ENCODE data around the gene ZCCHC24. TPM values are rescaled to one million over a fixed set of nuclear protein-coding genes. Genes with fewer than 3 reads are reported as not detected.

ZCCHC24 gene
- total RNA-seq, 1 donor: 4.0 TPM

DNA sequence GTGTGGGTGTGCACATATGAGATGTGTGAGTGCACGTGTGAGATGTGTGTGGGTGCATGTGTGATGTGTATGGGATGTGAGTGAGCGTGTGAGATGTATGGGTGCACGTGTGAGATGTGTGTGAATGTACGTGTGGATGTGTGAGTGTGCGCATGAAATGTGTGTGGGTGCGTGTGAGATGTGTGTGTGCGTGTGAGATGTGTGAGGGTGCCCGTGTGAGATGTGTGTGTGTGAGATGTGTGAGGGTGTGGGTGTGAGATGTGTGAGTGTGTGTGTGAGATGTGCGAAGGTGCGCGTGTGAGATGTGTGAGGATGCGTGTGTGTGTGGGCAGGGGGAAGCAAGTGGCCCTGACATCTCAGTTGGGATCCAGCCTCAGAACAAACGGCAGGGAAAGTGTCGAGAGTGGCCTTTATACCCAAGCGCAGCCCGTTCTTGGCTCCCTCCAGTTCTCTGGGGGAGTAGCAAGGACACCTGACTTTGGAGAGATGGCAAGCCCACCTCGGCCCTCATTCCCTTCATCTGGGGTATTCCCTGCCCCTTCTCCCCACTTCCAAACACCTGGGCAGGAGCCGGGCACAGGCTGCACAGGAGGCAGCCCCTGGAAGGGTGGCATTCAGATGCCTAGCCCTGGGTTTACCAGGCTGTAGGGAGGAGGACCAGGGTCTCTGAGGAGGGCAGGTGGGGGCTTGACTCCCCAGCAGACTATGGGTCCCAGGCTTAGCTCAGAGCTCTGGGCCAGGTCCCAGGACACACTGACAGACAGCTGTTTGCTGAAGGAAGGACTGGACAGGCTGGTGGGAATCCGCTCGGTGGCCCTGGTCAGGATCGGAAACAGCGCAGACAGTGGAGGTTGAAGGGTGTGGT is 66.5 kb downstream of the ZCCHC24 start:
- no peaks in the 10 kb centered on the region for H3K9me3 ChIP-seq (ENCODE audit: low read depth, low read length)
- H3K4me1 ChIP-seq (ENCODE audit: insufficient read depth, low read length): no peaks in the 10 kb centered on the region
- no peak overlapping the region for H3K4me3 ChIP-seq (ENCODE audit: low read length)
- no peaks in the 10 kb centered on the region for H3K27me3 ChIP-seq (ENCODE audit: insufficient read depth, low read length)

DNA sequence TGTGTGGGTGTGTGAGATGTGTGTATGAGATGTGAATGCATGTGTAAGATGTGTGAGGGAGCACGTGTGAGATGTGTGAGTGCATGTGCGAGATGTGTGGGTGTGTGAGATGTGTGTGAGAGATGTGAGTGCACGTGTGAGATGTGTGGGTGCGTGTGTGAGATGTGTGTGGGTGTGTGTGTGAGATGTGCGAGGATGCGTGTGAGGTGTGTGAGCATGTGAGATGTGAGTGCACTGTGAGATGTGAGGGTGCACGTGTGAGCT is 67.1 kb downstream of the ZCCHC24 start:
- Histone ChIP-seq H3K4me3 (ENCODE audit: low read length) (no peak overlapping the region), H3K9me3 (ENCODE audit: low read depth, low read length) (no peaks in the 10 kb centered on the region), H3K4me1 (ENCODE audit: insufficient read depth, low read length) (no peaks in the 10 kb centered on the region), H3K27me3 (ENCODE audit: insufficient read depth, low read length) (no peaks in the 10 kb centered on the region)

DNA sequence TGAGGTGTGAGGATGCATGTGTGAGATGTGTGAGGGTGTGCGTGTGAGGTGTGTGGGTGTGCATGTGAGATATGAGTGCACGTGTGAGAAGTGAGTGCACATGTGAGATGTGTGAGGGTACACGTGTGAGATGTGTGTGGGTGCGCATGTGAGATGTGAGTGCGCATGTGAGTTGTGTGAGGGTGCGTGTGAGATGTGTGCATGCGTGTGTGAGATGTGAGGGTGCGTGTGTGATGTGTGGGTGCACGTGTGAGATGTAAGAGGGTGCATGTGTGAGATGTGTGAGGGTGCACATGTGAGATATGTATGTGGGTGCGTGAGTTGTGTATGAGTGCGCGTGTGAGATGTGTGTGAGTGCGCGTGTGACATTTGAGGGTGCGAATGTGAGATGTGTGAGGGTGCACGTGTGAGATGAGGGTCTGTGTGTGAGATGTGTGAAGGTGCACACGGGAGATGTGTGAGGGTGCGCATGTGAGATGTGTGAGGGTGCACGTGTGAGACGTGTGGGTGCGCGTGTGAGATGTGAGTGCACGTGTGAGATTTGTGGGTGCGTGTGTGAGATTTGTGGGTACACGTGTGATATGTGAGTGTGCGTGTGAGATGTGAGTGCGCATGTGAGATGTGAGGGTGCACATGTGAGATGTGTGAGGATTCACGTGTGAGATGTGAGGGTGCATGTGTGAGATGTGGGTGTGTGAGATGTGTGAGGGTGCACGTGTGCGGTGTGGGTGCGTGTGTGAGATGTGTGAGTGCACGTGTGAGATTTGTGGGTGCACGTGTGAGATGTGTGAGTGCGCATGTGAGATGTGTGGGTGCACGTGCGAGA is 67.7 kb downstream of the ZCCHC24 start:
- Histone ChIP-seq H3K9me3 (ENCODE audit: low read depth, low read length) (no peaks in the 10 kb centered on the region), H3K4me3 (ENCODE audit: low read length) (no peak overlapping the region), H3K27me3 (ENCODE audit: insufficient read depth, low read length) (no peaks in the 10 kb centered on the region), H3K4me1 (ENCODE audit: insufficient read depth, low read length) (no peaks in the 10 kb centered on the region)

DNA sequence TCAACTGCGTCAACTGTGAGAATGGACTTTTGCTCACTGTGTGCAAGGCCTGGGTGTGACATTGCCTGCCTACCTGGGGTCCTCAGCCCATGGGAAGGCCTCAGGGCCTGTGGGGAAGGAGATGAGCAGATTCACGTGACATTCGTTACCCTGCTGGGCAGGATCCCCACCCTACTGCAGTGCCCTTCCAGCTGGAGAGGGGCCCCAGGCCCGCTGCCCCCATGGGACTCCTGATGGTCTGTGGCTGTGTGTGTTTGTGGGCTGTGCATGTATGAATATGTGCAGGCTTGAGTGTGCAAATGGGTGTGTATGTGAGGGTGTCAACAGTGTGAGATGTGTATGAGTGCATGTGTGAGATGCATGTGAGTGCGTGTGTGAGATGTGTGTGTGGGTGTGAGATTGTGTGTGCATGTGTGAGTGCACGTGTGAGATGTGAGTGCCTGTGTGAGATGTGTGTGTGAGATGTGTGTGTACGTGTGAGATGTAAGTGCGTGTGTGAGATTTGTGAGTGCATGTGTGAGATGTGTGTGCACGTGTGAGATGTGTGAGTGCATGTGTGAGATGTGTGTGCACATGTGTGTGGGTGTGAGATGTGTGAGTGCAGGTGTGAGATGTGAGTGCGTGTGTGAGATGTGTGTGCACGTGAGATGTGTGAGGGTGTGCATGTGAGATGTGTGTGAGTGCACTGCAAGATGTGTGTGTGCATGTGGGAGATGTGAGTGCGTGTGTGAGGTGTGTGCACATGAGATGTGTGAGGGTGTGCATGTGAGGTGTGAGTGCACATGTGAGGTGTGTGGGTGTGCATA is 68.5 kb downstream of the ZCCHC24 start:
- no peak overlapping the region for H3K4me3 ChIP-seq (ENCODE audit: low read length)
- H3K9me3 ChIP-seq (ENCODE audit: low read depth, low read length): no peaks in the 10 kb centered on the region
- H3K27me3 ChIP-seq (ENCODE audit: insufficient read depth, low read length): no peaks in the 10 kb centered on the region
- no peaks in the 10 kb centered on the region for H3K4me1 ChIP-seq (ENCODE audit: insufficient read depth, low read length)

DNA sequence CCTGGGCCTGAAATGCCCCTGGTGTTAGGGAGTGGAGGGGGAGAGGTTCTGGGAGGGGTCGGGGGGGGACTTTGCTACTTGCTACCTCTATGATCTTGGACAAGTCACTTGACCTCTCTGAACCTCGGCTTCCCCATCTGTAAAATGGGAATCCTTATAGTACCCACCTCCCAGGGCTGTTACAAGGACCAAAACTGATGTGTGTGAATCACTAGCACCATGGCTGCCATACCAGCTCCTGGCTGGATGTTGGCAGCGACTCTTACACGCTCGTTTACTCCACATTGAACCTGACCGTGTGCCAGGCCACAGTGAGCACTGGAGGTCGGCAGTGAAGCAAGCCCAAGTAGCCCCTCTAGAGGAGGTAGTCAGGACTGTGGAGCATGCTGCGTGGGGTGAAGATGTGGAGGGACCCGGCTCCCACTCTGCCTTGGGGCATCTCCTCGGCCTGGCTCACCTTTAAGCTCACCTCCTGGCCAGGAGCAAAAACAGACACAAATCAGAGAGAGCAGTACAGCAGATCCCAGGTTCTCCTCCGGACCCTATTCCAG is 69.3 kb downstream of the ZCCHC24 start:
- H3K27me3 ChIP-seq (ENCODE audit: insufficient read depth, low read length): peaks cover 2% of the 10 kb centered on the region
- no peaks in the 10 kb centered on the region for H3K9me3 ChIP-seq (ENCODE audit: low read depth, low read length)
- H3K4me3 ChIP-seq (ENCODE audit: low read length): no peak overlapping the region
- no peaks in the 10 kb centered on the region for H3K4me1 ChIP-seq (ENCODE audit: insufficient read depth, low read length)

DNA sequence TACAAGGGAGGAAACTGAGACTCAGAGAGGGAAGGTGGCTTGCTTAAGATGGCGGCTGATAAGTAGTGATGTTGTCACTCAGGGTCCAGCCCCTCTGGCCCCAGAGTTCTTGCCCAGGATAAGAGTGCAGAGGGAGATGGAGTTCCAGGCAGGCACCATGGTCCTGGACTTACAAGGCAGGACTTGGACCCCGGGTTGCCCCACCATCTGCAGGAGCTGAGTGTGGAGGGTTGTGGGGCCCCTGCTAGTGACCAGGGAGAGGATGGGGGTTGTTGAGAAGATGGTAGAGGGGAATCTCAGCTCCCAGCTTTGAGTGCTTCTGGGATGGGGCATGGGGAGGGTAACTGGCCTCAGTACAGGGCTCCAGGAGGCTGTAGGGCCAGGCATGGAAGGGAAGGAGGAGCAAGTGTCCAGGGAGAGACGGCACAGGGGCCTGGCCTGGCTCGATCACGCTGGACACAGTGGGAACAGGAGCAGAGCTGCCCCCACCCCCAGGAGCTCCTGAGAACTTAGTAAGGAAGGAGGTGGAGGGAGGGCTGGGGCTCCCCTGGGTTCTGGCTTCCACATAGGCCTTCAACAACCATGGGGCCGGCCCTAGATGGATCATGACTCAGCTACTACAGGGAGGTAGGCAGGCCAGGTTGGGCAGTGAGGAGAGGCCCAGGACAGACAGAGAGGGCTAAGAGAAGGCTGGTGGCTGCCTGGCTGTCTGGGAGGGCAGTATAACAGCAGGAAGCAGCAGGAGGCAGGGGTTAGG is 69.9 kb downstream of the ZCCHC24 start:
- Histone ChIP-seq H3K9me3 (ENCODE audit: low read depth, low read length) (peaks cover 2% of the 10 kb centered on the region), H3K4me1 (ENCODE audit: insufficient read depth, low read length) (no peaks in the 10 kb centered on the region), H3K4me3 (ENCODE audit: low read length) (no peak overlapping the region), H3K27me3 (ENCODE audit: insufficient read depth, low read length) (peaks cover 2% of the 10 kb centered on the region)

DNA sequence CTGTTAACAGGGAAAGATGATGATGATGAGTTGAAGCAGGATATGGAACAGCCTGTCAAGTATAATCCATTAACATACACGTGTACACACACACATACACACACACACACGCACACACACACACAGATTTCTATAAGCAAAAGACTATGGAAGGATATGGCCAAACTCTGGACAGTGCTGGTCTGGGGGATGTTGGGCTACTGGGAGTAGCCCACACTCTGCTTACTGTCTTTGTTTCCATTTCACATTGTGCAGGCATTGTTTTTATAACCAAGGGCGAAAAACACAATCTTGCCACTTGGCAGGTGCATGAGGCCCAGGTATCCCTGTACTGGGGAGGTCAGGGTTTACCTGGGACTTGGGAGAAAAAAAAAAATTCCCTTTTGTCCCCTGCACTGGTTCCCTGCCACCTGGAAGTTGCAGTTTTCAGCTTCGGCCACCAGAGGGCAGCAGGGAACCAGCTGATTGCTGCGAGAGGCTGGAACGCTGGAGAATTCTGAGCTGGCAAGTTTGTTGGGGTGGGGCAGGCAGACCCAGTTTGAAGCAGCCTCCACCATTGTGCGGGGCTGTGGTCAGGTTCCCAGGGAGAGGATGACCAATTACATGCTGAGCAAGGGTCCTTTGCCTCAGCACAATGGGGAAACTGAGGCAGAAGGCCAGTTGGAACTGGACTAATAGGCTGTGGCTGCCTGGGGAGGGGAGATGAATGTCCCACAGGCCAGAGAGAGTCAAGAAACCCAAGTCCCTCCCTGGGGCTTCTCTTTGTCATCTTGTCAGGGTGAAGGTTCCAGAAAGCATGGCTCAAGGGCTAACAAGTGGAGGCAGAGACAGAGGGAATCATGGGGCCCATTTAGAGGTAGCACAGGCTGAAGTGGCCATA is 70.9 kb downstream of the ZCCHC24 start:
- no peak overlapping the region for H3K4me3 ChIP-seq (ENCODE audit: low read length)
- peaks cover 2% of the 10 kb centered on the region for H3K27me3 ChIP-seq (ENCODE audit: insufficient read depth, low read length)
- peaks cover 8% of the 10 kb centered on the region for H3K9me3 ChIP-seq (ENCODE audit: low read depth, low read length)
- H3K4me1 ChIP-seq (ENCODE audit: insufficient read depth, low read length): no peaks in the 10 kb centered on the region

DNA sequence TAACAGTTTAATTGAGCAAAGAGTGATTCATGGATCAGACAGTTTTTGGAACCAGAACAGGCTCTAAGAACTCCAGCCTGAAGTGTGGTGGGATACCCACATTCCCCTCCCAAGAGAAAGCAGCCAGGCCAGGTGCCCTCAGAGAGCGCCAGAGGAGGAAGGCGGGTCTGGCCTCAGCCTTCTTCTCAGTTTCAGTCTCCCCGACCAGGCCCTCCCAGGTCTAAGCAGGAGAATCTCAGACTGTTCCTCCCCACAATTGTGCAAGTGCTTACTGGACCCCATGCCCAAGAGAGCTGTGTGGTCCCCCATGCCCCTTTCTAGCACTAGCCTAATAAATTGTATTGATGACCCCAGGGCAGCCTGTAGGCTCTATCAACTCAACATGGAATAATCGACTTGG is 72.6 kb downstream of the ZCCHC24 start:
- no peak overlapping the region for H3K4me3 ChIP-seq (ENCODE audit: low read length)
- H3K9me3 ChIP-seq (ENCODE audit: low read depth, low read length): peaks cover 8% of the 10 kb centered on the region
- no peaks in the 10 kb centered on the region for H3K4me1 ChIP-seq (ENCODE audit: insufficient read depth, low read length)
- peaks cover 2% of the 10 kb centered on the region for H3K27me3 ChIP-seq (ENCODE audit: insufficient read depth, low read length)

DNA sequence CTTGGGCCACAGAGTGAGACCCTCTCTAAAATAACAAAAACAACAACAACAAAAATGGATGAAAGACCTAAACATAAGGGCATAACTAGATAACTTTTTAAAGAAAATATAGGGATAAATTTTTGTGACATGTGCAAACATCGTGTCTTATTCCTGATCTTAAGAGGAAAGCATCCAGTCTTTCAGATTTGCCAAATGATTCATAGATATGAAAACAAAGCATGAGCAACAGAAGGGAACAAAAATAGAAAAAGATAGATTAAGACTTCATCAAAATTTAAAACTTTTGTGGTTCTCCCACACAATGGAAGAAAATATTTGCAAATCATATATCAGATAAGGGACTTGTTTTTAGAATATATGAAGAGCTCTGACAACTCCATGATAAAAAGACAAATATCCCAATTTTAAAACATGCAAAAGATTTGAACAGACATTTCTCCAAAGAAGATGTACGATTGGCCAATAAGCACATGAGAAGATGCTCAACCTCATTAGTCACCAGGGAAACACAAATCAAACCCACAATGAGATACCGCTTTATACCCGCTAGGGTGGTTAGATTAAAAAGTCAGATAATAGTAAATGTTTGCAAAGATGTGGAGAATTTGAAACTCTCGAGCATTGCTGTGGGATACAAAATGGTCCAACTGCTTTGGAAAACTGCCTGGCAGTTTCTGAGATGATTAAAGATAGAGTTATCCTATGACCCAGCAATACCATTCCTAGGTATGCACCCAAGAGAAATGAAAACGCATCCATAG is 77.8 kb downstream of the ZCCHC24 start:
- Histone ChIP-seq H3K4me1 (ENCODE audit: insufficient read depth, low read length) (no peaks in the 10 kb centered on the region), H3K27me3 (ENCODE audit: insufficient read depth, low read length) (peaks cover 2% of the 10 kb centered on the region), H3K4me3 (ENCODE audit: low read length) (no peak overlapping the region), H3K9me3 (ENCODE audit: low read depth, low read length) (peaks cover 8% of the 10 kb centered on the region)

DNA sequence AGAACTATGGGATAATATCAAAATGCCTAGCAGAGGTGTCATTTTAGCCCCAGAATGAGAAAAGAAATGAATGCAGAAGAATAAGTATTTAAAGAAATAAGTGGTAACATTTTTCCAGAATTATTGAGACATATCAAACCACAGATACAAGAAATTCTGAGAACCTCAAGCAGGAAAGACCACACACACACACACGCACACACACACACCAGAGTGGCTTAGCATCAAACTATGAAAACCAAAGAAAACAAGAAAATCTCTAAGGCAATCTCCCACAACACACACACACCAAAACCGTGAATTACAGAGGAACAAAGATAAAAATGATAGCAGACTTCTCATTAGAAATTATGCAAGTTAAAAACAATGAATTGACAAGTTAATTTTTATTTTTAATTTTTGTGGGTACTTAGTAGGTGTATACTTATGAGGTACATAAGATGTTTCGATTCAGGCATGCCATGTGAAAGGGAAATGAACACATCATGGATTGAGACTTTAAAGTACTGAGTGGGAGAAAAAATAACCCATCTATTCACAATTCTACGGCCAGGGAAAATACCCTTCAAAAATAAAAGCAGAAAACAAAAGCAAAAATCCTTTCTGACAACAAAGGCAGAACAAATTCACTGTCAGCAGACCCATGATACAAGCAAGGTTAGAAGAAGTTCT is 83.6 kb downstream of the ZCCHC24 start:
- no peaks in the 10 kb centered on the region for H3K27me3 ChIP-seq (ENCODE audit: insufficient read depth, low read length)
- H3K4me3 ChIP-seq (ENCODE audit: low read length): no peak overlapping the region
- H3K4me1 ChIP-seq (ENCODE audit: insufficient read depth, low read length): peaks cover 9% of the 10 kb centered on the region
- H3K9me3 ChIP-seq (ENCODE audit: low read depth, low read length): no peaks in the 10 kb centered on the region

DNA sequence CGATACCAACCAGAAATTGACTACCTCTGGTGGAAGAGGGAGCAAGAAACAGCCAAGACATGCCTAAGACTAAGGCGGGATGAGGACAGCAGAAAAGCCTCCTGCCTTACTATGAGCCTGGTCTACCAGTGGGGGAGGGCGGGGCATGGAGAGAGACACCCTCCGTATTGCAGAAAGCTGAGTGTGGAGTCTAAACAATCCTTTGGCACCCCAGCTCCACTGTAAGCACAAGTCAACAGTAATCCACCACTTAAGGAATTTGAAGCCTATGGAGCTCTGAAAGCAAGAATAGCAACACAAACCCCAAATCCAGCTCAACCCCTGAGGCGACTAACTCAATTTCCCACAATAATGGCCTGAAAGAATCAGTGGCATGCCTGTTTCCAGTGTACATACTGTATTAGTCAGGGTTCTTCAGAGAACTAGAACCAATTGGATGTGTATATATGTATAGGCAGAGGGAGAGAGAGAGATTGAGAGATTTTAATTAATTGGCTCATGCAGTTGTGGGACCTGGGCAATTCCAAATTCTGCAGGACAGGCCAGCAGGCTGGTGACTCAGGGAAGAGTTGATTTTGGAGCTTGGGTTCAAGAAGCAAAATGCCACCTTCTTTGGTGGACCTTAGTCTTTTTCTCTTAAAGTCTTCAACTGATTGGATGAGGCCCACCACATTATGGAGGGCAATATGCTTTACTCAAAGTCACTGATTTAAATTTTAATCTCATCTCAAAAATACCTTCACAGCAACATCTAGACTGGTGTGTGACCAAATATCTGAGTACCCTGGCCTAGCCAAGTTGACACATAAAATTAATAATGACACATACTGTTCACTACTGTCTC is 84.7 kb downstream of the ZCCHC24 start:
- Histone ChIP-seq H3K4me1 (ENCODE audit: insufficient read depth, low read length) (peaks cover 17% of the 10 kb centered on the region), H3K27me3 (ENCODE audit: insufficient read depth, low read length) (no peaks in the 10 kb centered on the region), H3K4me3 (ENCODE audit: low read length) (no peak overlapping the region), H3K9me3 (ENCODE audit: low read depth, low read length) (no peaks in the 10 kb centered on the region)
